ENCODE results near the gene RNF220.

- TF ChIP-seq RFX5 (IDR thresholded peaks at IDR 0.05; ENCODE audit: low read depth, low read length) (no peak), CTCF (conservative IDR thresholded peaks at IDR 0.05; ENCODE audit: low read depth, low read length) (no peak), RAD21 (IDR thresholded peaks at IDR 0.05; ENCODE audit: low read length) (no peak), POLR2A (IDR thresholded peaks at IDR 0.05; ENCODE audit: low read depth, low read length) (no peak), MAFK (IDR thresholded peaks at IDR 0.05; ENCODE audit: low read depth, low read length) (no peak), USF2 (IDR thresholded peaks at IDR 0.05; ENCODE audit: low read depth, low read length) (no peak), RCOR1 (IDR thresholded peaks at IDR 0.05; ENCODE audit: insufficient replicate concordance, low read length) (no peak), FOS (IDR thresholded peaks at IDR 0.05; ENCODE audit: low read depth, low read length) (no peak), NFE2L2 (IDR thresholded peaks at IDR 0.05; ENCODE audit: low read depth, low read length) (no peak), MAZ (IDR thresholded peaks at IDR 0.05; ENCODE audit: borderline replicate concordance, low read depth, low read length) (no peak), MXI1 (IDR thresholded peaks at IDR 0.05; ENCODE audit: borderline replicate concordance, low read depth, low read length) (no peak), CEBPB (IDR thresholded peaks at IDR 0.05; ENCODE audit: low read depth, low read length) (no peak), BHLHE40 (IDR thresholded peaks at IDR 0.05; ENCODE audit: low read depth, low read length) (no peak), CHD1 (IDR thresholded peaks at IDR 0.05; ENCODE audit: low read depth, low read length) (no peak)
These were observed 3.5 kb upstream of the RNF220 start for GRCh38 chr1:44401256-44402228.
